ENCODE results near the gene EFCC1.
A peak's percentile ranks its signal among the peaks of the same experiment; 100 is the strongest.

Gene EFCC1

GRCh38 chr3:128987302-128988100 lies 13.6 kb upstream of the EFCC1 start:
- TF ChIP-seq CTCF (conservative IDR thresholded peaks at IDR 0.05; ENCODE audit: low read depth, low read length): no peak
- no peak for DNase-seq (ENCODE audit: low read depth)
- no peak overlapping the region for H3K4me3 ChIP-seq (ENCODE audit: low read length)

- no peak for TF ChIP-seq CTCF (conservative IDR thresholded peaks at IDR 0.05; ENCODE audit: low read depth, low read length)
- no peak overlapping the region for H3K4me3 ChIP-seq (ENCODE audit: low read length)
- no peak for DNase-seq (ENCODE audit: low read depth)
These were observed 12.8 kb upstream of the EFCC1 start for GRCh38 chr3:128988286-128988685.

GRCh38 chr3:128991355-128991895 lies 9.7 kb upstream of the EFCC1 start:
- no peak for DNase-seq (ENCODE audit: low read depth)
- no peak overlapping the region for H3K4me3 ChIP-seq (ENCODE audit: low read length)

GRCh38 chr3:128992926-128993460 lies 8.1 kb upstream of the EFCC1 start:
- no peak for TF ChIP-seq CTCF (conservative IDR thresholded peaks at IDR 0.05; ENCODE audit: low read depth, low read length)
- no peak overlapping the region for H3K4me3 ChIP-seq (ENCODE audit: low read length)
- no peak for DNase-seq (ENCODE audit: low read depth)

More at GRCh38 chr3:128991355-128991895, 9.7 kb upstream of the EFCC1 start:
- no peak for TF ChIP-seq CTCF (conservative IDR thresholded peaks at IDR 0.05; ENCODE audit: low read depth, low read length)

GRCh38 chr3:128993461-128994172 lies 7.5 kb upstream of the EFCC1 start, which contains the start of gene CFAP92:
CFAP92 (minus strand) TSS chr3:128994076; CDS start chr3:128993304, 772 bp downstream.
- no peak for DNase-seq (ENCODE audit: low read depth)
- no peak for TF ChIP-seq CTCF (conservative IDR thresholded peaks at IDR 0.05; ENCODE audit: low read depth, low read length)
- peak within 1 kb of the TSS; percentile 49 for H3K4me3 ChIP-seq (ENCODE audit: low read length)

- TF ChIP-seq CTCF (conservative IDR thresholded peaks at IDR 0.05; ENCODE audit: low read depth, low read length): no peak
- DNase-seq (ENCODE audit: low read depth): peak; percentile 11
- H3K4me3 ChIP-seq (ENCODE audit: low read length): peak overlapping the region; percentile 49
These were observed 7.0 kb upstream of the EFCC1 start for GRCh38 chr3:128994173-128994512.
